HCT116 (cell line): ENCODE data around the gene PCDHB16. TPM values are rescaled to one million over a fixed set of nuclear protein-coding genes. Genes with fewer than 3 reads are reported as not detected.
"Not testable (repeated sequence)": the region's sequence is repeated elsewhere in the genome, so short reads cannot be mapped to it uniquely, and the experiment has no call there.

ENCODE experiments used
- ATAC-seq: fragments of 200-7000 bp; cut with Tn5 transposase; 2 replicates; pipeline ENCODE4 v1.9.1; 2020; ENCODE audit warnings: mild to moderate bottlenecking, moderate library complexity
- BruUV-seq: library from RNA; stranded (reverse); fragments of 400-500 nt; replicated peaks from 2 replicates; lab custom pipeline; 2021; lab: Mats Ljungman, UMichigan
- CTCF ChIA-PET: fragments of 300-600 bp; sonication (Branson Sonifier 250); formaldehyde crosslinking; loops from one replicate; lab custom pipeline; 2021; ENCODE audit warnings: antibody characterized with exemption; lab: Charles Lee
- POLR2A ChIA-PET: fragments of 300-600, 350-600 bp; sonication (Branson Sonifier 250); formaldehyde crosslinking; loops from one replicate; lab custom pipeline; 2021; ENCODE audit warnings: antibody characterized with exemption; lab: Charles Lee
- RAD21 ChIA-PET, 2 experiments: fragments of 300-600 bp; sonication (Branson Sonifier 250); formaldehyde crosslinking; loops; one replicate each; lab custom pipeline; 2023; ENCODE audit warnings: low total read pairs in 2 of 2; ENCODE audit not compliant: uncharacterized antibody in 2 of 2, unreplicated experiment in 2 of 2, low non-redundant PET in 1 of 2; lab: Charles Lee
- DNase-seq: peaks from one replicate; pipeline ENCODE4 v3.0.0-alpha.2; 2010; ENCODE audit warnings: low read depth, low spot score
- H2AFZ ChIP-seq: fragments of 200-600 bp; shearing (Covaris generic), sonication (generic); 2 replicates; pipeline ENCODE4 v1.6.1; 2017; ENCODE audit warnings: low read depth, mixed run types, mixed read lengths, antibody characterized with exemption, low read length; ENCODE audit not compliant: poor library complexity, severe bottlenecking
- H3K27ac ChIP-seq: 2 replicates; pipeline ENCODE4 v1.5.1; 2012; ENCODE audit warnings: low read depth, low read length
- H3K27me3 ChIP-seq: fragments of 200-600 bp; sonication (generic); 2 replicates; pipeline ENCODE4 v1.6.1; 2016; ENCODE audit warnings: mixed run types, low read length, mixed read lengths; ENCODE audit not compliant: insufficient read depth
- H3K36me3 ChIP-seq, 2 experiments: fragments of 200-500 bp in 1 of 2; fragments of 200-600 bp in 1 of 2; sonication (Bioruptor generic) in 1 of 2; sonication (generic) in 1 of 2; 2 replicates each; pipeline versions ENCODE4 v1.5.1 to v1.6.1; 2014 to 2016; ENCODE audit warnings: low read length in 2 of 2, inconsistent platforms in 1 of 2, mixed read lengths in 1 of 2, mixed run types in 1 of 2; ENCODE audit not compliant: insufficient read depth in 2 of 2, control insufficient read depth in 1 of 2
- H3K4me1 ChIP-seq, 2 experiments: fragments of 200-600 bp in 1 of 2; sonication (generic) in 1 of 2; 2 replicates each; pipeline versions ENCODE4 v1.5.1 to v1.6.1; 2012 to 2017; ENCODE audit warnings: low read length in 2 of 2, inconsistent platforms in 1 of 2, mild to moderate bottlenecking in 1 of 2, mixed read lengths in 1 of 2, mixed run types in 1 of 2, moderate library complexity in 1 of 2; ENCODE audit not compliant: insufficient read depth in 2 of 2, control insufficient read depth in 1 of 2
- H3K4me2 ChIP-seq: fragments of 200-600 bp; sonication (generic); 2 replicates; pipeline ENCODE4 v1.6.1; 2017; ENCODE audit warnings: mixed run types, low read length, mixed read lengths
- H3K4me3 ChIP-seq, 2 experiments: fragments of 200-600 bp in 1 of 2; sonication (generic) in 1 of 2; replicated peaks in 1 of 2; 2 replicates each; pipeline ENCODE4 v1.5.1; 2011 to 2016; ENCODE audit warnings: low read length in 2 of 2, control low read depth in 1 of 2, low read depth in 1 of 2, mild to moderate bottlenecking in 1 of 2, mixed read lengths in 1 of 2, mixed run types in 1 of 2
- H3K79me2 ChIP-seq: fragments of 200-600 bp; sonication (generic); 2 replicates; pipeline ENCODE4 v1.6.1; 2017; ENCODE audit warnings: mild to moderate bottlenecking, mixed run types, low read length, moderate library complexity, mixed read lengths; ENCODE audit not compliant: insufficient read depth
- H3K9ac ChIP-seq: fragments of 200-600 bp; sonication (generic); 2 replicates; pipeline ENCODE4 v1.6.1; 2016; ENCODE audit warnings: low read length, mixed read lengths
- H3K9me2 ChIP-seq: fragments of 200-600 bp; sonication (generic), shearing (Covaris generic); 2 replicates; pipeline ENCODE4 v1.6.1; 2017; ENCODE audit warnings: mixed run types, mild to moderate bottlenecking, moderate library complexity; ENCODE audit not compliant: insufficient read depth
- H3K9me3 ChIP-seq, 2 experiments: fragments of 200-500 bp in 1 of 2; fragments of 200-600 bp in 1 of 2; sonication (Bioruptor generic) in 1 of 2; sonication (generic) in 1 of 2; 2 replicates each; pipeline ENCODE4 v1.6.1; 2014 to 2017; ENCODE audit warnings: low read length in 2 of 2, mixed read lengths in 2 of 2, inconsistent platforms in 1 of 2, low read depth in 1 of 2, mild to moderate bottlenecking in 1 of 2, mixed run types in 1 of 2, moderate library complexity in 1 of 2; ENCODE audit not compliant: control insufficient read depth in 1 of 2, insufficient read depth in 1 of 2
- H4K20me1 ChIP-seq: fragments of 200-600 bp; sonication (generic), shearing (Covaris generic); 2 replicates; pipeline ENCODE4 v1.6.1; 2017; ENCODE audit warnings: mixed run types, mild to moderate bottlenecking, moderate library complexity; ENCODE audit not compliant: insufficient read depth
- EZH2 ChIP-seq: fragments of 200-600 bp; sonication (generic); IDR thresholded peaks from 2 replicates; pipeline ENCODE4 v1.6.1; 2017; ENCODE audit warnings: antibody characterized with exemption, mixed run types
- RAD21 ChIP-seq: IDR thresholded peaks from 2 replicates; pipeline ENCODE4 v1.6.1; 2012; ENCODE audit warnings: low read depth, mild to moderate bottlenecking
- SP1 ChIP-seq: IDR thresholded peaks from 2 replicates; pipeline ENCODE4 v1.6.1; 2012; ENCODE audit warnings: low read depth
- intact Hi-C: fragments of 100-400 bp; cut with micrococcal nuclease; formaldehyde crosslinking; loops from 2 replicates; pipeline ENCODE4 v1.10.0; 2022
- total RNA-seq: library from RNA; stranded (reverse); gene quantifications from one replicate; pipeline ENCODE4 v1.2.1, GENCODE V29; 2021; ENCODE audit not compliant: unreplicated experiment
- TF ChIP-seq, protein P1 (sequence below), 3 experiments: fragments of 200-600 bp in 1 of 3; sonication (generic) in 1 of 3; IDR thresholded peaks in 2 of 3; conservative IDR thresholded peaks in 1 of 3; 2 replicates each; pipeline ENCODE4 v1.5.1; 2012 to 2017; ENCODE audit warnings: low read depth in 2 of 3, low read length in 2 of 3, antibody characterized with exemption in 1 of 3, borderline replicate concordance in 1 of 3, control low read depth in 1 of 3, mild to moderate bottlenecking in 1 of 3, mixed read lengths in 1 of 3, mixed run types in 1 of 3, moderate library complexity in 1 of 3; ENCODE audit not compliant: insufficient read depth in 1 of 3

The PCDHB16 gene
- total RNA-seq, 1 experiment from 2014 or later: not detected

DNA sequence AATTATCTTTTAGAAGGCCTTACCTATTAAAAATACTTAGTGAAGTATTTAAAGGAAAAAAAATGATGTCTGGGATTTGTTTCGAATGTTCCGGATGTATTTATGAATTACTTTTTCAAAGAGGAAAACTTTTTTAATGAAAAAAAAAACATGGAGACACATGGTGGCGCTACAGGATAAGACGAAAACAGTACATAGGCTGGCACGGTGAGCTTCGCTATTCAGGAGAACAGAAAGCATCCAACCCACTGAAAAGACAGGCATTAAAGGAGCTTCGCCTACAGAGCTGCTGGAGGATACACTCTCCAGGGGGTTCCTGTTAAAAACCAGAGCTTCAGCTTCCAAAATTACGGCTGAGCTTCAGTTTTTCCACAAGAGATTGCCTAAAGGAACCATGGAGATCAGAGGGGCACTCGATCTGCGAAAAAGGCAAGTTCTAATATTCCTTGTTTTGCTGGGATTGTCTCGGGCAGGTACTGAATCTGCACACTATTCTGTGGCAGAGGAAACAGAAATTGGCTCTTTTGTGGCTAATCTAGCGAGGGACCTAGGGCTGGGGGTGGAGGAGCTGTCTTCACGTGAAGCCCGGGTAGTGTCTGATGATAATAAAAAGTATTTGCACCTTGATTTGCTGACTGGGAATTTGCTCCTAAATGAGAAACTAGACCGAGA, 41.1 kb downstream of the PCDHB16 start, which contains the start of gene PCDHB14:
Gene PCDHB14, plus strand, starts transcription at position 232 of the 672 bp plus-strand sequence. Its CDS starts 163 bp downstream, at position 395.
- no TSS peak for BruUV-seq
- ChIA-PET POLR2A (interaction anchor here (1.2 kb wide), 1 partner anchor 341 kb away, joined by 4 read pairs; no protein-coding TSS in a partner anchor), CTCF (interaction anchor here (0.6 to 2.6 kb wide), 13 partner anchors 97 to 920 kb away, joined by 3 to 33 read pairs (median 7); partner anchors contain the start of genes DIAPH1, PCDHGA10 and TAF7), RAD21 (no interaction called here)
- H3K4me3 ChIP-seq: no peak within 1 kb of the TSS
- ATAC-seq (no peak), DNase-seq (peak; percentile 38)
- no peak for TF ChIP-seq SP1
- no peak for TF ChIP-seq EZH2
- peak; percentile 69 for TF ChIP-seq RAD21
- TF ChIP-seq, protein P1, sequence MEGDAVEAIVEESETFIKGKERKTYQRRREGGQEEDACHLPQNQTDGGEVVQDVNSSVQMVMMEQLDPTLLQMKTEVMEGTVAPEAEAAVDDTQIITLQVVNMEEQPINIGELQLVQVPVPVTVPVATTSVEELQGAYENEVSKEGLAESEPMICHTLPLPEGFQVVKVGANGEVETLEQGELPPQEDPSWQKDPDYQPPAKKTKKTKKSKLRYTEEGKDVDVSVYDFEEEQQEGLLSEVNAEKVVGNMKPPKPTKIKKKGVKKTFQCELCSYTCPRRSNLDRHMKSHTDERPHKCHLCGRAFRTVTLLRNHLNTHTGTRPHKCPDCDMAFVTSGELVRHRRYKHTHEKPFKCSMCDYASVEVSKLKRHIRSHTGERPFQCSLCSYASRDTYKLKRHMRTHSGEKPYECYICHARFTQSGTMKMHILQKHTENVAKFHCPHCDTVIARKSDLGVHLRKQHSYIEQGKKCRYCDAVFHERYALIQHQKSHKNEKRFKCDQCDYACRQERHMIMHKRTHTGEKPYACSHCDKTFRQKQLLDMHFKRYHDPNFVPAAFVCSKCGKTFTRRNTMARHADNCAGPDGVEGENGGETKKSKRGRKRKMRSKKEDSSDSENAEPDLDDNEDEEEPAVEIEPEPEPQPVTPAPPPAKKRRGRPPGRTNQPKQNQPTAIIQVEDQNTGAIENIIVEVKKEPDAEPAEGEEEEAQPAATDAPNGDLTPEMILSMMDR (IDR thresholded peaks at IDR 0.05 in 2 of 3, conservative IDR thresholded peaks at IDR 0.05 in 1 of 3; ENCODE audit: borderline replicate concordance in 1 of 3, insufficient read depth in 1 of 3, low read depth in 2 of 3, low read length in 2 of 3): peak; percentile 14 to 46 (median 42); a peak in 2 of 6 replicates
- no peaks in the 10 kb centered on the region for H3K36me3 ChIP-seq
- no peak within 1 kb of the TSS for H3K9ac ChIP-seq
- no peaks in the 10 kb centered on the region for H3K79me2 ChIP-seq
- H4K20me1 ChIP-seq: no peaks in the 10 kb centered on the region
- peaks cover 0 to 3% of the 10 kb centered on the region in 2 experiments; a peak in 2 of 4 replicates for H3K9me3 ChIP-seq
- H3K27me3 ChIP-seq: no peaks in the 10 kb centered on the region
- intact Hi-C loops: loop anchor here (1.0 kb wide), 1 partner anchor 335 kb away; no protein-coding TSS in a partner anchor
- H3K27ac ChIP-seq: no peak within 1 kb of the TSS
- peak within 1 kb of the TSS; percentile 38 for H3K4me2 ChIP-seq
- H3K4me1 ChIP-seq: no peaks in the 10 kb centered on the region
- H2AFZ ChIP-seq: no peak within 1 kb of the TSS
- H3K9me2 ChIP-seq: no peaks in the 10 kb centered on the region

DNA sequence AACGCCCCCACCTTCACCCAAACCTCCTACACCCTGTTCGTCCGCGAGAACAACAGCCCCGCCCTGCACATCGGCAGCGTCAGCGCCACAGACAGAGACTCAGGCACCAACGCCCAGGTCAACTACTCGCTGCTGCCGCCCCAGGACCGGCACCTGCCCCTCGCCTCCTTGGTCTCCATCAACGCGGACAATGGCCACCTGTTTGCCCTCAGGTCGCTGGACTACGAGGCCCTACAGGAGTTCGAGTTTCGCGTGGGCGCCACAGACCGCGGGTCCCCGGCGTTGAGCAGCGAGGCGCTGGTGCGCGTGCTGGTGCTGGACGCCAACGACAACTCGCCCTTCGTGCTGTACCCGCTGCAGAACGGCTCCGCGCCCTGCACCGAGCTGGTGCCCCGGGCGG, 42.7 kb downstream of the PCDHB16 start:
- H3K4me1 ChIP-seq, H3K79me2 ChIP-seq, H3K9me3 ChIP-seq, intact Hi-C loops, ATAC-seq, H3K4me2 ChIP-seq, H3K27me3 ChIP-seq, H3K27ac ChIP-seq, H3K9me2 ChIP-seq, DNase-seq, H2AFZ ChIP-seq, H3K36me3 ChIP-seq, CTCF ChIA-PET, BruUV-seq, H3K9ac ChIP-seq, RAD21 ChIA-PET, H3K4me3 ChIP-seq, POLR2A ChIA-PET, H4K20me1 ChIP-seq: not testable (repeated sequence)

DNA sequence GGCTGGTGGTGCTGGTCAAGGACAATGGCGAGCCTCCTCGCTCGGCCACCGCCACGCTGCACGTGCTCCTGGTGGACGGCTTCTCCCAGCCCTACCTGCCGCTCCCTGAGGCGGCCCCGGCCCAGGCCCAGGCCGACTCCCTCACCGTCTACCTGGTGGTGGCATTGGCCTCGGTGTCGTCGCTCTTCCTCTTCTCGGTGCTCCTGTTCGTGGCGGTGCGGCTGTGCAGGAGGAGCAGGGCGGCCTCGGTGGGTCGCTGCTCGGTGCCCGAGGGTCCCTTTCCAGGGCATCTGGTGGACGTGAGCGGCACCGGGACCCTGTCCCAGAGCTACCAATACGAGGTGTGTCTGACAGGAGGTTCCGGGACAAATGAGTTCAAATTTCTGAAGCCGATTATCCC, 43.2 kb downstream of the PCDHB16 start:
- H3K27ac ChIP-seq, H3K4me3 ChIP-seq, POLR2A ChIA-PET, BruUV-seq, H3K36me3 ChIP-seq, H3K4me2 ChIP-seq, RAD21 ChIA-PET, CTCF ChIA-PET, H3K27me3 ChIP-seq, H2AFZ ChIP-seq, H3K9ac ChIP-seq, intact Hi-C loops, H4K20me1 ChIP-seq, H3K9me2 ChIP-seq, ATAC-seq, H3K4me1 ChIP-seq, DNase-seq, H3K9me3 ChIP-seq, H3K79me2 ChIP-seq: not testable (repeated sequence)
